ENCODE measurements around the gene LRCH3.
"Not testable (repeated sequence)": the region's sequence is repeated elsewhere in the genome, so short reads cannot be mapped to it uniquely, and the experiment has no call there.

GRCh38 chr3:197887430-197888053 lies 96.5 kb downstream of the LRCH3 start:
- not testable (repeated sequence) for TF ChIP-seq NR2C2 (CRISPR knock-in tag; IDR thresholded peaks at IDR 0.05); E2F4 (CRISPR knock-in tag; IDR thresholded peaks at IDR 0.05; ENCODE audit: borderline replicate concordance, low read depth)
- TF ChIP-seq, protein P1, sequence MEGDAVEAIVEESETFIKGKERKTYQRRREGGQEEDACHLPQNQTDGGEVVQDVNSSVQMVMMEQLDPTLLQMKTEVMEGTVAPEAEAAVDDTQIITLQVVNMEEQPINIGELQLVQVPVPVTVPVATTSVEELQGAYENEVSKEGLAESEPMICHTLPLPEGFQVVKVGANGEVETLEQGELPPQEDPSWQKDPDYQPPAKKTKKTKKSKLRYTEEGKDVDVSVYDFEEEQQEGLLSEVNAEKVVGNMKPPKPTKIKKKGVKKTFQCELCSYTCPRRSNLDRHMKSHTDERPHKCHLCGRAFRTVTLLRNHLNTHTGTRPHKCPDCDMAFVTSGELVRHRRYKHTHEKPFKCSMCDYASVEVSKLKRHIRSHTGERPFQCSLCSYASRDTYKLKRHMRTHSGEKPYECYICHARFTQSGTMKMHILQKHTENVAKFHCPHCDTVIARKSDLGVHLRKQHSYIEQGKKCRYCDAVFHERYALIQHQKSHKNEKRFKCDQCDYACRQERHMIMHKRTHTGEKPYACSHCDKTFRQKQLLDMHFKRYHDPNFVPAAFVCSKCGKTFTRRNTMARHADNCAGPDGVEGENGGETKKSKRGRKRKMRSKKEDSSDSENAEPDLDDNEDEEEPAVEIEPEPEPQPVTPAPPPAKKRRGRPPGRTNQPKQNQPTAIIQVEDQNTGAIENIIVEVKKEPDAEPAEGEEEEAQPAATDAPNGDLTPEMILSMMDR (IDR thresholded peaks at IDR 0.05), result not testable (repeated sequence)

Measured in WTC11 (cell line).